Heart left ventricle (tissue), 16 donors: ENCODE results near the gene ARHGAP15. TPM values are rescaled to one million over a fixed set of nuclear protein-coding genes. Genes with fewer than 3 reads are reported as not detected.

Experiments used
- ATAC-seq, 4 donors: fragments of 200-7000 bp; cut with Tn5 transposase; one replicate each; pipeline ENCODE4 v1.9.1; 2020 to 2022; ENCODE audit warnings: moderate library complexity in 4 of 4, mild to moderate bottlenecking in 3 of 4, moderate number of reproducible peaks in 1 of 4
- DNase-seq, 5 donors: peaks; one replicate each; pipeline ENCODE4 v3.0.0-alpha.2; 2020
- H3K27ac ChIP-seq, 12 donors: fragments of 200-600 bp; sonication (generic) in 4 of 12; one replicate each; pipeline versions ENCODE4 v1.5.0 to v1.8.0; 2016 to 2022; ENCODE audit warnings: mild to moderate bottlenecking in 2 of 12
- H3K27me3 ChIP-seq, 9 donors: fragments of 200-600 bp; sonication (generic) in 2 of 9; one replicate each; pipeline versions ENCODE4 v1.5.1 to v1.8.0; 2016 to 2022; ENCODE audit warnings: mild to moderate bottlenecking in 3 of 9
- H3K36me3 ChIP-seq, 9 donors: fragments of 200-600 bp; sonication (generic) in 2 of 9; one replicate each; pipeline versions ENCODE4 v1.5.0 to v1.8.0; 2018 to 2022; ENCODE audit warnings: mild to moderate bottlenecking in 2 of 9
- H3K4me1 ChIP-seq, 12 donors: fragments of 200-600 bp; sonication (generic) in 4 of 12; one replicate each; pipeline versions ENCODE4 v1.5.0 to v1.8.0; 2016 to 2022; ENCODE audit warnings: mild to moderate bottlenecking in 3 of 12
- H3K4me3 ChIP-seq, 12 donors: fragments of 200-600 bp; sonication (generic) in 4 of 12; one replicate each; pipeline versions ENCODE4 v1.5.0 to v1.8.0; 2017 to 2022; ENCODE audit warnings: mild to moderate bottlenecking in 9 of 12, moderate library complexity in 4 of 12
- H3K9me3 ChIP-seq, 12 donors: fragments of 200-600 bp; sonication (generic) in 4 of 12; one replicate each; pipeline versions ENCODE4 v1.5.0 to v1.8.0; 2016 to 2022; ENCODE audit warnings: mild to moderate bottlenecking in 1 of 12
- CTCF ChIP-seq, 12 donors: fragments of 200-600 bp; sonication (generic) in 4 of 12; IDR thresholded peaks; one replicate each; pipeline versions ENCODE4 v1.5.0 to v1.8.0; 2018 to 2022; ENCODE audit warnings: antibody characterized with exemption in 12 of 12, mild to moderate bottlenecking in 5 of 12
- POLR2A ChIP-seq, 2 donors: fragments of 450-650 bp; IDR thresholded peaks; one replicate each; pipeline ENCODE4 v1.6.1; 2017; ENCODE audit warnings: antibody characterized with exemption in 2 of 2, mild to moderate bottlenecking in 2 of 2, moderate library complexity in 2 of 2
- WGBS, 4 donors: extraction: QIAGEN DNeasy Blood & Tissue Kit in 2 of 4; methylation state at CpG; one replicate each; pipeline versions ENCODE4 v1.1.5 to v1.1.7; 2013 to 2018; 5-methylcytosine and 5-hydroxymethylcytosine counted together
- intact Hi-C, 10 donors: fragments of 100-400 bp; cut with DNase I; formaldehyde crosslinking; loops; one replicate each; pipeline versions ENCODE4 v1.11.1 to v1.14.2; 2022
- polyA plus RNA-seq, 2 donors: library from polyadenylated mRNA; stranded (reverse); fragments of 200-250 nt; gene quantifications; one replicate each; pipeline ENCODE4 v1.2.3, GENCODE V29; 2013
- total RNA-seq, 9 donors: library from RNA; depleted of rRNA in 2 of 9; stranded (reverse); fragments of >200 nt in 2 of 9; fragmentation: NEBNext Ultra II Directional in 3 of 9; extraction: Animal tissue kit (Norgen Biotek cat#: 25700) in 3 of 9; gene quantifications; one replicate each; pipeline versions ENCODE4 v1.1.0 to v1.2.4, GENCODE V29; 2016 to 2023
- donor health status: ischemic (EF 13 %, LVEDD 7.1; RV severe dilation, severe dysfunction).
- donor health status: healthy with polysubstance abuse.
- donor health status: DM: no; HTN: yes; CAD: no.
- donor health status: DM: no; HTN: no; CAD: no.
- donor health status: ischemic (EF 25% LVEDD 6.9; RV normal size, moderate dysfunction).
- donor health status: ischemic (EF 25% LVEDD 5.7; RV mildly dilated, moderate dysfunction).
- donor health status: healthy.
- donor health status: DM: yes; HTN: yes; CAD: no.
- donor health status: ischemic (EF 35%, LVEDD 5.7; RV mildly dilated, moderate dysfunction).
- donor health status: nonischemic (EF 11% LVEDD 7.7; RV severe dilation, severe dysfunction).
- donor health status: DM: yes; HTN: yes; CAD: no.
- donor health status: PGD.
- donor health status: ischemic (EF 29% LVEDD 5.4; RV normal size, mild dysfunction).
- donor health status: nonischemic (EF 23%, LVEDD 6.1; RV moderate dilation, normal function).

Gene ARHGAP15
- total and polyA plus RNA-seq, 11 donors = 1.3 to 8.7 (median 3.3) TPM

GRCh38 chr2:143571747-143572146, 442.5 kb downstream of the ARHGAP15 start:
- ATAC-seq (no peak), DNase-seq (no peak)
- no peaks in the 10 kb centered on the region for H3K27me3 ChIP-seq
- intact Hi-C loops = no loop called here
- H3K36me3 ChIP-seq = no peaks in the 10 kb centered on the region
- H3K9me3 ChIP-seq = no peaks in the 10 kb centered on the region
- TF ChIP-seq CTCF (IDR thresholded peaks at IDR 0.05) (no peak), POLR2A (IDR thresholded peaks at IDR 0.05) (no peak)
- 70 to 96% (median 90%) methylated on average over 1 of the region's 1 CpG for WGBS, 4 donors
- no peak overlapping the region for H3K4me3 ChIP-seq
- H3K27ac ChIP-seq = no peak overlapping the region
- H3K4me1 ChIP-seq = no peaks in the 10 kb centered on the region

- Histone ChIP-seq H3K4me3 (no peak overlapping the region), H3K36me3 (no peaks in the 10 kb centered on the region), H3K27me3 (no peaks in the 10 kb centered on the region), H3K27ac (no peak overlapping the region), H3K4me1 (no peaks in the 10 kb centered on the region), H3K9me3 (no peaks in the 10 kb centered on the region)
- DNase-seq = no peak
- intact Hi-C loops = no loop called here
- 88 to 90% (median 89%) methylated on average over 4 of the region's 4 CpGs for WGBS, 4 donors
- no peak for ATAC-seq
- TF ChIP-seq POLR2A (IDR thresholded peaks at IDR 0.05) (no peak), CTCF (IDR thresholded peaks at IDR 0.05) (no peak)
These were observed 443.2 kb downstream of the ARHGAP15 start for GRCh38 chr2:143572421-143572820.

- WGBS, 4 donors = 55 to 68% (median 61%) methylated on average over 1 of the region's 1 CpG
- no peaks in the 10 kb centered on the region for H3K36me3 ChIP-seq
- no peak for ATAC-seq
These were observed 444.9 kb downstream of the ARHGAP15 start for GRCh38 chr2:143574069-143574468.

GRCh38 chr2:143575340-143575739, 446.1 kb downstream of the ARHGAP15 start:
- no peak for ATAC-seq

More at GRCh38 chr2:143574069-143574468, 444.9 kb downstream of the ARHGAP15 start:
- H3K9me3 ChIP-seq = no peaks in the 10 kb centered on the region
- H3K27ac ChIP-seq = no peak overlapping the region
- intact Hi-C loops = no loop called here
- H3K4me3 ChIP-seq = no peak overlapping the region
- TF ChIP-seq CTCF (IDR thresholded peaks at IDR 0.05) (no peak), POLR2A (IDR thresholded peaks at IDR 0.05) (no peak)
- H3K4me1 ChIP-seq = no peaks in the 10 kb centered on the region
- DNase-seq = no peak
- no peaks in the 10 kb centered on the region for H3K27me3 ChIP-seq

More at GRCh38 chr2:143575340-143575739, 446.1 kb downstream of the ARHGAP15 start:
- WGBS, 4 donors = 74 to 83% (median 77%) methylated on average over 3 of the region's 3 CpGs
- Histone ChIP-seq H3K27ac (no peak overlapping the region), H3K4me1 (no peaks in the 10 kb centered on the region), H3K9me3 (no peaks in the 10 kb centered on the region), H3K4me3 (no peak overlapping the region), H3K27me3 (no peaks in the 10 kb centered on the region), H3K36me3 (no peaks in the 10 kb centered on the region)
- no peak for DNase-seq
- intact Hi-C loops = no loop called here
- peak in 2 of 12 donors; percentile 11 to 21 for TF ChIP-seq CTCF (IDR thresholded peaks at IDR 0.05)
- TF ChIP-seq POLR2A (IDR thresholded peaks at IDR 0.05) = no peak
